Uterus (tissue), 4 donors: ENCODE measurements around the gene RHAG. TPM values are rescaled to one million over a fixed set of nuclear protein-coding genes. Genes with fewer than 3 reads are reported as not detected.
"Not testable (repeated sequence)": the region's sequence is repeated elsewhere in the genome, so short reads cannot be mapped to it uniquely, and the experiment has no call there.

ENCODE experiments used
- DNase-seq, 2 donors: peaks; one replicate each; pipeline ENCODE4 v3.0.0-alpha.2; 2019 to 2020
- H3K27ac ChIP-seq, 2 donors: fragments of 200-600 bp; sonication (generic); 1 replicate in 1 of 2; 2 replicates in 1 of 2; pipeline ENCODE4 v1.5.1; 2016 to 2018
- H3K27me3 ChIP-seq, 2 donors: fragments of 200-600 bp; sonication (generic); one replicate each; pipeline ENCODE4 v1.5.1; 2018 to 2019; ENCODE audit warnings: control low read depth in 1 of 2
- H3K36me3 ChIP-seq, 2 donors: fragments of 200-600 bp; sonication (generic); one replicate each; pipeline ENCODE4 v1.5.1; 2019; ENCODE audit warnings: control low read depth in 1 of 2
- H3K4me1 ChIP-seq, 2 donors: fragments of 200-600 bp; sonication (generic); one replicate each; pipeline ENCODE4 v1.5.1; 2018 to 2019; ENCODE audit warnings: control low read depth in 1 of 2
- H3K4me3 ChIP-seq, 2 donors: fragments of 200-600 bp; sonication (generic); 1 replicate in 1 of 2; 2 replicates in 1 of 2; pipeline ENCODE4 v1.5.1; 2018 to 2019; ENCODE audit warnings: mild to moderate bottlenecking in 1 of 2
- H3K9me3 ChIP-seq, 2 donors: fragments of 200-600 bp; sonication (generic); one replicate each; pipeline ENCODE4 v1.5.1; 2019; ENCODE audit warnings: control low read depth in 1 of 2
- CTCF ChIP-seq, 4 experiments: fragments of 200-600 bp in 2 of 4; fragments of 450-650 bp in 2 of 4; sonication (generic) in 2 of 4; IDR thresholded peaks; one replicate each; pipeline ENCODE4 v1.5.1; 2016 to 2019; ENCODE audit warnings: antibody characterized with exemption in 4 of 4, mild to moderate bottlenecking in 2 of 4, moderate library complexity in 1 of 4
- POLR2A ChIP-seq, 2 donors: fragments of 450-650 bp; IDR thresholded peaks; one replicate each; pipeline ENCODE4 v1.6.1; 2016; ENCODE audit warnings: antibody characterized with exemption in 2 of 2, mild to moderate bottlenecking in 1 of 2, moderate library complexity in 1 of 2
- intact Hi-C: fragments of 100-400 bp; cut with DNase I; formaldehyde crosslinking; loops from one replicate; pipeline ENCODE4 v1.15.1; 2023; ENCODE audit warnings: low total_unique reads
- total RNA-seq, 4 donors: library from RNA; depleted of rRNA in 3 of 4; stranded (reverse); fragments of >200 nt in 3 of 4; gene quantifications; one replicate each; pipeline versions ENCODE4 v1.1.0 to v1.2.4, GENCODE V29; 2014 to 2023
- donor health status: DM: yes; HTN: yes; CAD: no.

RHAG gene
- total RNA-seq, 4 donors from 2014 or later = 3.2 TPM; not detected in 3

GRCh38 chr6:49634092-49634835 lies 2.4 kb downstream of the RHAG start:
- Histone ChIP-seq H3K27me3 (no peaks in the 10 kb centered on the region), H3K36me3 (no peaks in the 10 kb centered on the region), H3K9me3 (no peaks in the 10 kb centered on the region), H3K27ac (no peak overlapping the region), H3K4me3 (no peak overlapping the region), H3K4me1 (no peaks in the 10 kb centered on the region)
- TF ChIP-seq CTCF (IDR thresholded peaks at IDR 0.05) = no peak
- TF ChIP-seq POLR2A (IDR thresholded peaks at IDR 0.05) = no peak
- intact Hi-C loops = no loop called here
- DNase-seq = no peak

- TF ChIP-seq POLR2A (IDR thresholded peaks at IDR 0.05) = no peak
- no peak for TF ChIP-seq CTCF (IDR thresholded peaks at IDR 0.05)
These were observed 3.1 kb downstream of the RHAG start for GRCh38 chr6:49633541-49633940.

GRCh38 chr6:49632727-49633126 lies 3.9 kb downstream of the RHAG start:
- TF ChIP-seq POLR2A (IDR thresholded peaks at IDR 0.05) (no peak), CTCF (IDR thresholded peaks at IDR 0.05) (no peak)
- DNase-seq = no peak
- Histone ChIP-seq H3K27me3 (no peaks in the 10 kb centered on the region), H3K27ac (no peak overlapping the region), H3K36me3 (no peaks in the 10 kb centered on the region), H3K4me3 (no peak overlapping the region), H3K4me1 (no peaks in the 10 kb centered on the region), H3K9me3 (no peaks in the 10 kb centered on the region)
- intact Hi-C loops = no loop called here

More at GRCh38 chr6:49633541-49633940, 3.1 kb downstream of the RHAG start:
- Histone ChIP-seq H3K27ac (no peak overlapping the region), H3K4me1 (no peaks in the 10 kb centered on the region), H3K9me3 (no peaks in the 10 kb centered on the region), H3K36me3 (no peaks in the 10 kb centered on the region), H3K27me3 (no peaks in the 10 kb centered on the region), H3K4me3 (no peak overlapping the region)
- DNase-seq = no peak
- intact Hi-C loops = no loop called here

GRCh38 chr6:49629485-49630088 lies 7.1 kb downstream of the RHAG start:
- DNase-seq, intact Hi-C loops, H3K4me1 ChIP-seq, H3K27ac ChIP-seq, H3K9me3 ChIP-seq, H3K27me3 ChIP-seq, H3K36me3 ChIP-seq, H3K4me3 ChIP-seq: not testable (repeated sequence)

- Histone ChIP-seq H3K4me1 (no peaks in the 10 kb centered on the region), H3K9me3 (no peaks in the 10 kb centered on the region), H3K4me3 (no peak overlapping the region), H3K36me3 (no peaks in the 10 kb centered on the region), H3K27me3 (no peaks in the 10 kb centered on the region), H3K27ac (no peak overlapping the region)
- DNase-seq = no peak
- intact Hi-C loops = no loop called here
- TF ChIP-seq POLR2A (IDR thresholded peaks at IDR 0.05) = no peak
- no peak for TF ChIP-seq CTCF (IDR thresholded peaks at IDR 0.05)
These were observed 9.8 kb downstream of the RHAG start for GRCh38 chr6:49626811-49627210.
